BJ (cell line): ENCODE data around the gene CCDC174. TPM values are rescaled to one million over a fixed set of nuclear protein-coding genes. Genes with fewer than 3 reads are reported as not detected.

Experiments
- CTCF ChIA-PET: fragments of 350-600 bp; formaldehyde crosslinking; extraction: SDS; loops from one replicate; lab custom pipeline; 2021; ENCODE audit warnings: antibody characterized with exemption, inconsistent platforms; lab: Yijun Ruan, JAX
- POLR2A ChIA-PET: fragments of 300-600 bp; sonication (Branson Sonifier 250); formaldehyde crosslinking; extraction: SDS; loops from one replicate; lab custom pipeline; 2021; ENCODE audit warnings: antibody characterized with exemption; lab: Charles Lee
- DNase-seq: peaks from one replicate; pipeline ENCODE4 v3.0.0-alpha.2; 2011; ENCODE audit warnings: low read depth
- H3K27me3 ChIP-seq: 2 replicates; pipeline ENCODE4 v1.6.0; 2011; ENCODE audit warnings: low read length; ENCODE audit not compliant: control insufficient read depth, insufficient read depth
- H3K36me3 ChIP-seq: 2 replicates; pipeline ENCODE4 v1.5.1; 2011; ENCODE audit warnings: low read length; ENCODE audit not compliant: control insufficient read depth, insufficient read depth
- H3K4me3 ChIP-seq: 2 replicates; pipeline ENCODE4 v1.5.1; 2011; ENCODE audit warnings: low read depth, mild to moderate bottlenecking, control low read depth, low read length
- CTCF ChIP-seq: IDR thresholded peaks from 2 replicates; pipeline ENCODE4 v1.5.1; 2011; ENCODE audit warnings: low read depth, mild to moderate bottlenecking, control low read depth, inconsistent platforms, low read length, moderate library complexity; ENCODE audit not compliant: insufficient read depth
- polyA plus RNA-seq: library from polyadenylated mRNA; depleted of rRNA; stranded (reverse); fragments of >200 nt; gene quantifications from 2 replicates; pipeline ENCODE4 v1.2.3, GENCODE V29; 2011

Gene CCDC174
- polyA plus RNA-seq, 1 experiment: 9.3 TPM

DNA sequence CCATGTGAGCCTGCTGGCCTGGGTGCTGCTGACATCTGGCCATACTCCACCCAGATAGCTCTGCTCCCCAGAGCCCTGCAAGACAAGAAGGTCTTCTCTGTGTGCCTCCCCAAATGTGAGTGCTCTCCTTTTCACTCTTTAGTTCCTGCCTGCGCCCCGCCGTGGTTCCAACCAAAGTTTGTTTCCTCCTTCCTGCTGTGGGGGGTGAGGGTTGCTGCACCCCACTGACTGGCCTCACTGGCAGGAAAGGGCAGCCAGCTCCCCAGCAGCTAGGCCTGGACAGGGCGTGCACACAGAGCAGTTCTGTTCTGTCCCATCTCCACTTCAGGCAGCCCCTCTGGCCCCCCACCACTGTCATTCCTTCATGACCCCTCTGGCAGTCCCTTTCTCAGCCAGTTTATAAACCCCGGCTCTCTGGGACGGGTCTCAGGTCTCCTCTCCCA, 5.4 kb upstream of the CCDC174 start:
- no peak overlapping the region for H3K4me3 ChIP-seq
- DNase-seq: no peak
- H3K36me3 ChIP-seq: no peaks in the 10 kb centered on the region
- CTCF ChIA-PET: no interaction called here
- peaks cover 8% of the 10 kb centered on the region for H3K27me3 ChIP-seq
- POLR2A ChIA-PET: no interaction called here
- TF ChIP-seq CTCF: no peak

DNA sequence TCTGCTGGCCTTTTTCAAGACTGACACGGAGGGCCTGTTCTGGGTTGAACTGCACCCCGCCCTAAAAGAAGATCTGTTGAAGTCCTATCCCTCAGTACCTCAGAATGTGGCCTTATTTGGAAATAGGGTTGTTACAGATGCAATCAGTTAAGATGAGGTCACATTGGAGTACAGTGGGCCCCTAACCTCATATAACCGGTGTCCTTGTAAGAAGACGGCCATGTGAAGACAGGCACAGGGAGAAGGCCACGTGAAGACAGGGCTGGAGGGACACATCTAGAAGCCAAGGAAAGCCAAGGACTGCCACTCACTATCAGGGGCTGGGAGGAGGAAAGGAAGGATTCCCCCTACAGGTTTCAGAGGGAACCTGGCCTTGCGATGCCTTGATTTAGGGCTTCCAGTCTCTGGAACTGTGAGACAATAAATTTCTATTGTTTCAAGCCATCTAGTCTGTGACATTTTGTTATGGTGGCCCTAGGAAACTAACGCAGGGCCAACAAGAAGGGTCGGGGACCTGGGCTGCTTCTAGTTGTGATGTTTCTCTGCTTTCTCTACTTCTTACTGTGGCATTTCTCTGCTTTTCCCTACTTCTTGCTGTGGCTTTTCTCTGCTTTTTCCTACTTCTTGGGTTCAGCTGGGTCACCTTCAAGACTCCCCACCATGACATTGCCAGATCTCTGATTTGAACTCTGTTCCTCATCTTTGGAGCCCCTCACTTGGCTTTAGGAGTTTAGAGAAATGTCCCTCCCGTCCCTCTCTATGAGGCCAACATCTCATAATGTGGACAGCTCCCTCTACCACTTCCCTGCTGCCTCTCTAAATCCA, 4.8 kb upstream of the CCDC174 start:
- Histone ChIP-seq H3K4me3 (no peak overlapping the region), H3K36me3 (no peaks in the 10 kb centered on the region), H3K27me3 (peaks cover 6% of the 10 kb centered on the region)
- TF ChIP-seq CTCF: no peak
- CTCF ChIA-PET: interaction anchor here (0.6 to 0.8 kb wide), 2 partner anchors 47 to 99 kb away, joined by 3 read pairs; no protein-coding TSS in a partner anchor
- DNase-seq: no peak
- POLR2A ChIA-PET: no interaction called here

DNA sequence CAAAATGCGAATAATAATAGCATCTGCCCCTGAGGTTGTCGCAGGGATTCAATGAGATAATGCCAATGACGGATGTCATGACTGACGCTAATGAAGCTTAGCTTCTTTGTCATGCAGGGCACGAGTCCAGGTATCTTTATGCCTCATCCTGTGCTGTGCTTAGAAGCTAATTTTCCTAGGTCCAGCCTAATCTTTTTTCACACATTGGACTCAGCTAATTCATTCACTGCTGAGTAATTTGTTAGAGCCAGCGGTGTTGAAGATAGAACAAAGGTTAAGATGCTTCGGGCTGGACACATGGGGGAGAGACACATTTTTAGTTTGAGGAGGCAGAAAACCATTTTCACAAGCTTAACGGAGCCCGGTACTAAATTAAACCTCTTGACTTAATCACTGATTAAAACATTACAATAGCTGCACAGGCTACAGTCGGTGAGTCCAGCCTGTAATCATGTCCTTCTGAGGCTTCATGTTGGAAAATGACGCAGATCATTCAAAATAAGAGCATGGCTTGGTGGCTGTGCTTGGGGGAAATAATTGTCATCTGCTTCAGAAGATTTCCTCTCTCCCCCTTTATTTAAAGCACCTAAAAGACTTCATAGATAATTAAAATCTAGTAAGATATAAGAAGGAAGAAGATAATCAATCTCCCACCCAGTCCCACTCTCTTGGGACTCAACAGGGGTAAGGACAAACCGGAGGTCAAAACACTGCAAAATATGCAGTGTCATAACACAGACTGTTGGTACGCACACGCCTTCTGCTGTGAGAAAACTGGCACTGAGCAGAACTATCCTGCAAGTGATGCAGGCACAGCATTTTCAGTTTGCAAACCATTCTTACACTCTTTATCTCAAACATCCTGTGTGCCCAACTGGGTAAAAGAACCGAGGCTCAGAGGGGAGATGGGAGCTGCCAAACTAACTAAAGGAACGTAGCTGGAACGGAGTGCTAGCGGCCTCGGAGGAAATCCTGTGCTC, 3.3 kb upstream of the CCDC174 start:
- no peak for DNase-seq
- Histone ChIP-seq H3K4me3 (no peak overlapping the region), H3K27me3 (peaks cover 6% of the 10 kb centered on the region), H3K36me3 (no peaks in the 10 kb centered on the region)
- CTCF ChIA-PET: interaction anchor here (1.2 kb wide), 1 partner anchor 14 kb away, joined by 3 read pairs; no protein-coding TSS in a partner anchor
- POLR2A ChIA-PET: no interaction called here
- TF ChIP-seq CTCF: no peak

DNA sequence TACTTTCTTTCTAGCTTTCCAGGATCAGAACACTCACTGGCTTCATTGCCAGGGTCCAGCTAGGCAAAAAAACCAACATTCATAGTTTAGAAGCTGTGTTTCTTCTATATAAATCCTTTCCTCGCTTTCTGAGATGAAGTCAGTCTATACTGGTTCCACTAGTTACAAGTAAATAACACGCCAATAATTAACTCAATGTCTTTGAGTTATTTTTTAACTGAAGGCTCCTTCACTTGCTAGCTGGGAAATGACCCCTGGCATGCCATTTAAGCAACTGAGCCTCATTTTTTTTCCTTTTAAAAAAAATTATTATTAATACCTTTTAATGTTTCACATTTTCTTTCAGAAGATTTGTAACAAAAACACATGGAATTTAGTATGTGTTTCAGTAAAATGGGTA, 2.1 kb upstream of the CCDC174 start:
- CTCF ChIA-PET: no interaction called here
- POLR2A ChIA-PET: no interaction called here

More for the DNA sequence above, 2.1 kb upstream of the CCDC174 start:
- H3K4me3 ChIP-seq: no peak overlapping the region
- DNase-seq: no peak
- H3K36me3 ChIP-seq: no peaks in the 10 kb centered on the region
- H3K27me3 ChIP-seq: 0 out of 2 replicates have a peak, but pooled peaks cover 1% of the 10 kb centered on the region
- TF ChIP-seq CTCF: no peak
